GM19463 (cell line): ENCODE results near the gene HABP2.

Experiments
- ATAC-seq: cut with Tn5 transposase; IDR thresholded peaks from one replicate; pipeline ENCODE4 v1.9.1; 2021; ENCODE audit warnings: mild to moderate bottlenecking, moderate library complexity; ENCODE audit not compliant: unreplicated experiment

Gene HABP2

GRCh38 chr10:113525713-113526112, 27.1 kb upstream of the HABP2 start:
- no peak for ATAC-seq

GRCh38 chr10:113527211-113527906, 25.5 kb upstream of the HABP2 start:
- ATAC-seq = no peak

- ATAC-seq = no peak
These were observed 24.0 kb upstream of the HABP2 start for GRCh38 chr10:113528876-113529275.

- ATAC-seq = no peak
These were observed 23.3 kb upstream of the HABP2 start for GRCh38 chr10:113529575-113529974.

- no peak for ATAC-seq
These were observed 22.4 kb upstream of the HABP2 start for GRCh38 chr10:113530476-113530875.

GRCh38 chr10:113532724-113533123, 20.1 kb upstream of the HABP2 start:
- ATAC-seq = no peak

DNA sequence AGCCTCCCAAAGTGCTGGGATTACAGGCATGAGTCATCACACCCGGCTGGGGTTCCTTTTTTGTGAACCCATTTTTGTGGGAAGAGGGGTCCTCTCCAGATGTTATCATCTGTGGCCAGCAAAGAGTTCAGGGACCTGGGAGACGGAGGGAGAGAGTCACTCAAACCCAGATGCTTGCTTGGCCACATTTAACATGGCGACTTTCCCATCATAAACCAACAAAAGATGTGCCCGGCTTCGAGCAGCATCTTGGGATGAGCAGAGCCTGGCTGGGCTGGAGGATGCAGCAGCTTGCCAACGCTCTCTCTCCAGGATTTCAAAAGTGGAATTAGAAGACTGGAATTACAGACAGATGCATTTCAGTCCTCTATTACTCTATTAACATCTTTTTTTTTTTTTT, 19.1 kb upstream of the HABP2 start:
- no peak for ATAC-seq

- ATAC-seq = no peak
These were observed 18.4 kb upstream of the HABP2 start for GRCh38 chr10:113534423-113534822.

GRCh38 chr10:113537672-113538071, 15.2 kb upstream of the HABP2 start:
- ATAC-seq = no peak

DNA sequence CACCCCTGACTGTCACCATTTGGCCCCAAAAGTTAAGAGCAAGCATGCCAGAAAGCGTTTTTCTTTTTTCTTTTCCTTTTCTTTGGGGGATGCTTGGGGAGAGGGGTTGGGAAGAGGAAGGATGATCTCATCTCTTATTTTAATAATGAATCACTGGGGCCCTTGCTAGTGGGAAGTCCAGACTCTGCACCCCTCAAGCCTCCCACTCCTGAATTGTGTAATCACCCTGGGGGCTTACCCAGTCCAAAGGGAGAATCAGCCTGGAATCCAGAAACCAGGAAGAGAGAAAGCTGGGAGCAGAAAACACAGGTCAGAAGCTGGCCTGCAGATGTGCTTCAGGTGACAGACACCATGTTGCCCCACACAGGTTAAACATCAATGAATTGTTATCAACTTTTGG, 14.7 kb upstream of the HABP2 start:
- ATAC-seq = no peak

- no peak for ATAC-seq
These were observed 13.1 kb upstream of the HABP2 start for GRCh38 chr10:113539789-113540188.

DNA sequence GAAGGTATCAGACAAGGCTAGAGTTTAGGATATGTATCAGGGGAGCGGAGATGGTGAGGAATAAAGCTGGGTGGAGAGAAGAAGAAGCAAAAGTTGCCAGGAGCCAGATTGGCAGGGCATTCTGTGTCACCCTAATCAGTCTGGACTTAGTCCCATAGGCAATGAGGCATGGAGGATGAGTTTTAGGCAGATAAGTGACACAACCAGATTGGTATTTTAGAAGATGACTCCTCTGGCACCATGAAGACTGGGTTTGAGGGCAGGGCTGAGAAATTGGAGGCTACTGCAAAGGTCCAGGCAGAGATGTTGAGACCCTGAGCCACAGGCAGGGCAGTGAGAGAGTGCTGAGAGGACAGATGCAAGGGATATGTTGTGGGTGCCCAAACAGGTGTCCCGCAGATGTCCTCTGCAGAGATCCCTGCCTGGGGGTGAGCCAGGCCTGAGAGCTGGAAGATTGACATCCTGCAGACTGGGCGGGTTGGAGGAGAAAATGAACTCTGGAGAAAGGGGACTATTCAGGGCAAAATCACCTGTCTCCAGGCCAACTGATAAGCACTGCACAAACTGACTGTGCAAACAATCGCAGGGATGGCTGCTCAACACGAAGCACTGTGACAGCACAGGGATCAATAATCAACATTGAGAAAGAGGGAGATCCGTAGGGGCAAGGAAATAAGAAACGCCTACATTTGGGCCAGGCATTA, 11.9 kb upstream of the HABP2 start:
- no peak for ATAC-seq

DNA sequence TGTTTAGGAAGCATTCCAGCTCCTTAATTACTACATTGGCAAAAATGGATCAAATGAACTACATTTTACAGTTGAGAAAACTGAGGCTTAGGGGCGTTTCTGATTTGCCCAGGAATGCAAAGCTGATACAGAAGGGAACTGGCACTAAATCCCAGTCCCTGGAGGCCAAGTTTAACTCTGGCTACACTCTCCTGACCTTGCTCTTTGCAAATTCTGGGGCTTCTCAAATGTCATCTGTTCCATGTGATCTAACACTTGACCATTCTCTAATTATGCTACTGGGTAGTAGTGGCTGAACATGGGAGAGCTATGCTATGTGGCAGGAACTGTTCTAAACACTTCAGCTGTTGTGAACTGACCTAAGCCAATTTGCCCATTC, 11.3 kb upstream of the HABP2 start:
- ATAC-seq = no peak

- no peak for ATAC-seq
These were observed 9.5 kb upstream of the HABP2 start for GRCh38 chr10:113543107-113543955.

DNA sequence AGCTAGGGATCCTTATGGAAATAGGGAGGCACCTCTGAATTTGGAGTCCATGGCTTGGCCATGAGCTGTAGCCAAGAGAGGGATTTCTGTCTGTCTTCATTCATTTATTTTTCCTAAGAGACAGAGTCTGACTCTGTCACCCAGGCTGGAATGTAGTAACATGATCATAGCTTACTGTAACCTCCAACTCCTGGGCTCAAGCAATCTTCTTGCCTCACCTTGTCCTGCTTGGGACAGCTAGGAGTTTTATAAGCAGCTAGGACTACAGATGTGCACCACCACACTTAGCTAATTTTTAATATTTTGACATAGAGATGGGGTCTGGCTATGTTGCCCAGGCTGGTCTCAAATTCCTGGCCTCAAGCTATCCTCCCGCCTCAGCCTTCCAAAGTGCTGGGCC, 8.5 kb upstream of the HABP2 start:
- no peak for ATAC-seq

DNA sequence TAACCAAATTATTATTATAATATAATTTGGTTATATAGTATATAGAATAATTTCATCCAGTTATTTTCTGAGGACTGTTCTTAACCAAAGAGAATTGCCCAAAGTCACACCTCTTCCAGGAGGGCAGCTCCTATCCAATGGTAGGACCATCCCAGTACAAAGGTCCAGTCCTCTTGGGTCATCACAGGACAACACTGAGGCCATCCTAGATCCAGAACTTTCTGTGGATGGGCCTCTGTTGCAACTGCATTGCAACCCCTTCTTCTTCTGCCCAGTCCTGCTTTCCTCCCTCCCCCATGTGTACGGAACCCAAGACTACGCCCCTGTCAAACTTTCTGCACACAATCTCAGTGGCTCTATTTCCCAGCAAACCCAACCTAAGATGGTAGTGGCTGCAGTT, 5.4 kb upstream of the HABP2 start:
- ATAC-seq = no peak

GRCh38 chr10:113549856-113550255, 3.0 kb upstream of the HABP2 start:
- ATAC-seq = no peak

DNA sequence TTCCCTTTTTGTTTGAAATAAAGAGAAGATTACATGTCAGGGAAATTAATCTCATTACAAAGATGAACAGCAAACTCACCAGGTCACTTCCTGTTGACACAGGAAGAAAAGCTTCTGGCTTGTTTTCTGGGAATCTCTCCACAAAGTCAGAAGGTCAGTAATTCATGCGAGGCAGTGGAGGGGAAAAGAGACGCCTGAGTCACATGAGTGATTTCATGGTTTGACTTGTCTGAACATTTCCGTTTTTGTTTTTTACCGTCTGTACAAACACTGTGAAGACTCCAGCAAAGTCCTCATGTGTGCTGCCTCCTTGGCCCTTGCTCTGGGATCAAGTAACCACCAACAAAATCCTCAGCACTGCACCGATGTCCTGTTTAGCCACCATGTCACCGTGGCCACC, 2.5 kb upstream of the HABP2 start:
- no peak for ATAC-seq

- ATAC-seq = no peak
These were observed 839 bp upstream of the HABP2 start for GRCh38 chr10:113552014-113552413.

DNA sequence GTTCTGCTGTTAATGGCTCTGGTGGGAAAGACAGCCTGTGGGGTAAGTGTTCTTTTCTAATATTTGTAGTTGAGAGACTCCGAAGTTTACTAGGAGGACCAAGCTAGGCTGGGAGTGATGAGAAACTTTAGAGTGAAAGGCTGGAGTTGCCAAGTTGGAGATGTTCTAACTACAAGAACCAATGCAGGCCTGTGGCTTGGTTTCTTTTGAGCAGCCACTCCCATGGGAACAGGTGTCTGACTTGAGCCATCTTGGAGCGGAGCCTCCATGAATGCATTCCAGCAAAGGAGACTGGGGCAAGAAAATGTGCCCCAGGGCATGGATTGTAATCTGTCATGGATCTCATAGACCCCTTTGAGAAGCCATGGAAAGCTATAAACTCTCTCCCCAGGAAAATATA, 296 bp downstream of the HABP2 start:
- ATAC-seq = no peak

DNA sequence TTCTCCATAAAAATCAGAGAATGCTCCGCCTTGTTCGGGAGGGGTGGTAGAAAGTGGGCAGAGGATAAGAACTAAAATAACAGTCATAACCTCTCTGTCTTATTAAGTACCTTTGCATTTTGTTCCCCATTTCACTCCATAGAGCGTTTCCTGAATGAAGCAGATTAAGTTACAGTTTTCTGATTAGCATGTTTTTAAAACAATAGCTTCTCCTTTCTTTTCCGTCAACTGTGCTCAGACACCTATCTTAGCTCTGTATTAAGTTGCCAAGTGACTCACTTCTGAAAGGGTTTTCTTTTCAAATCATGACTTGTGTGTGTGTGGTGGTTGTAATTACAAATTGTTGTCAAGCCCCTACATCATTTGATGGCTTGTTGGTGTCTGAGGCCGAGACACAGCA, 1.4 kb downstream of the HABP2 start:
- no peak for ATAC-seq

GRCh38 chr10:113555245-113555644, 2.4 kb downstream of the HABP2 start:
- no peak for ATAC-seq
